Natural killer cell (primary cell): Measurements from ENCODE around the gene YPEL5. TPM values are rescaled to one million over a fixed set of nuclear protein-coding genes. Genes with fewer than 3 reads are reported as not detected.

Experiments used
- ATAC-seq, 3 donors: fragments of 150-1000 bp in 2 of 3; fragments of 200-7000 bp in 1 of 3; cut with Tn5 transposase; 1 replicate in 1 of 3; 2 replicates in 2 of 3; pipeline ENCODE4 v1.10.0; 2021; ENCODE audit warnings: mild to moderate bottlenecking in 2 of 3, moderate library complexity in 2 of 3
- DNase-seq, 2 donors: peaks; one replicate each; pipeline versions ENCODE4 v3.0.0 to v3.0.0-alpha.2; 2013 to 2021; ENCODE audit warnings: mixed read lengths in 1 of 2
- H3K27ac ChIP-seq: one replicate; pipeline ENCODE4 v1.5.1; 2013; ENCODE audit warnings: mild to moderate bottlenecking, low read length
- H3K27me3 ChIP-seq: one replicate; pipeline ENCODE4 v1.6.1; 2013; ENCODE audit warnings: low read length; ENCODE audit not compliant: control insufficient read depth, insufficient read depth
- H3K36me3 ChIP-seq: one replicate; pipeline ENCODE4 v1.6.1; 2013; ENCODE audit warnings: low read length; ENCODE audit not compliant: control insufficient read depth, insufficient read depth
- H3K4me1 ChIP-seq: one replicate; pipeline ENCODE4 v1.6.1; 2013; ENCODE audit warnings: low read length; ENCODE audit not compliant: control insufficient read depth, insufficient read depth
- H3K4me3 ChIP-seq: one replicate; pipeline ENCODE4 v1.5.1; 2013; ENCODE audit warnings: low read length
- H3K9me3 ChIP-seq: one replicate; pipeline ENCODE4 v1.6.1; 2013; ENCODE audit warnings: low read length; ENCODE audit not compliant: control insufficient read depth, insufficient read depth
- H3K27ac Mint-ChIP-seq, 2 donors: one replicate each; pipeline ENCODE4 v1.8.0; 2022; ENCODE audit warnings: mild to moderate bottlenecking in 2 of 2, mixed read lengths in 2 of 2, moderate library complexity in 1 of 2
- H3K27me3 Mint-ChIP-seq, 2 donors: one replicate each; pipeline ENCODE4 v1.8.0; 2022; ENCODE audit warnings: low read depth in 2 of 2, mixed read lengths in 2 of 2
- H3K36me3 Mint-ChIP-seq: one replicate; pipeline ENCODE4 v1.8.0; 2022; ENCODE audit warnings: mixed read lengths
- H3K4me1 Mint-ChIP-seq, 2 donors: one replicate each; pipeline ENCODE4 v1.8.0; 2022; ENCODE audit warnings: mixed read lengths in 2 of 2
- H3K4me3 Mint-ChIP-seq: one replicate; pipeline ENCODE4 v1.8.0; 2022; ENCODE audit warnings: mild to moderate bottlenecking, moderate library complexity, mixed read lengths
- H3K9me3 Mint-ChIP-seq, 2 donors: one replicate each; pipeline ENCODE4 v1.8.0; 2022; ENCODE audit warnings: mixed read lengths in 2 of 2
- CTCF ChIP-seq: fragments of 200-600 bp; IDR thresholded peaks from one replicate; pipeline ENCODE4 v1.8.0; 2022; ENCODE audit warnings: antibody characterized with exemption
- WGBS: methylation state at CpG from one replicate; pipeline ENCODE4 v1.1.7; 2013; ENCODE audit warnings: missing lambda C conversion rate; ENCODE audit not compliant: insufficient coverage; 5-methylcytosine and 5-hydroxymethylcytosine counted together
- intact Hi-C: fragments of 100-400 bp; cut with micrococcal nuclease; formaldehyde crosslinking; loops from one replicate; pipeline ENCODE4 v1.14.2; 2022
- total RNA-seq, 4 donors: library from RNA; stranded (reverse); fragments of 120-200 nt in 1 of 4; gene quantifications; one replicate each; pipeline versions ENCODE4 v1.2.3 to v1.2.4, GENCODE V29; 2013 to 2022

The YPEL5 gene
- total RNA-seq, 3 donors from 2014 or later (not counting 1 experiment from before 2014, with no cell fraction given): 569 to 1,094 (median 800) TPM

GRCh38 chr2:30162806-30163205 is 16.0 kb downstream of the YPEL5 start:
- peaks cover 22% of the 10 kb centered on the region for H3K36me3 Mint-ChIP-seq
- Histone ChIP-seq H3K9me3 (no peaks in the 10 kb centered on the region), H3K4me1 (no peaks in the 10 kb centered on the region), H3K36me3 (peaks cover 40% of the 10 kb centered on the region), H3K27me3 (no peaks in the 10 kb centered on the region), H3K4me3 (no peak overlapping the region), H3K27ac (no peak overlapping the region)
- DNase-seq: no peak
- H3K27ac Mint-ChIP-seq: peak overlapping the region; percentile 70 to 74
- intact Hi-C loops: loop anchor here (5.0 kb wide), 2 partner anchors 69 to 71 kb away; partner anchors contain the start of gene LBH
- peak in 2 of 3 donors; percentile 3 to 7 for ATAC-seq
- peaks cover 30 to 43% of the 10 kb centered on the region in 2 donors for H3K4me1 Mint-ChIP-seq
- no peak for TF ChIP-seq CTCF
- H3K4me3 Mint-ChIP-seq: peak overlapping the region; percentile 73
- H3K27me3 Mint-ChIP-seq: no peaks in the 10 kb centered on the region
- no peaks in the 10 kb centered on the region for H3K9me3 Mint-ChIP-seq
- WGBS: 97% methylated on average over 2 of the region's 2 CpGs

- H3K27me3 Mint-ChIP-seq: no peaks in the 10 kb centered on the region
- ATAC-seq (peak in 1 of 3 donors; percentile 0), DNase-seq (no peak)
- peak overlapping the region; percentile 61 for H3K4me3 Mint-ChIP-seq
- H3K36me3 Mint-ChIP-seq: peaks cover 10% of the 10 kb centered on the region
- WGBS: 63% methylated on average over 6 of the region's 7 CpGs
- no peaks in the 10 kb centered on the region for H3K27me3 ChIP-seq
- H3K4me1 Mint-ChIP-seq: peaks cover 21 to 30% of the 10 kb centered on the region in 2 donors
- intact Hi-C loops: loop anchor here (5.0 kb wide), 2 partner anchors 68 to 72 kb away; partner anchors contain the start of gene LBH
- H3K4me3 ChIP-seq: no peak overlapping the region
- no peaks in the 10 kb centered on the region for H3K9me3 ChIP-seq
- TF ChIP-seq CTCF: no peak
- H3K36me3 ChIP-seq: peaks cover 25% of the 10 kb centered on the region
- H3K4me1 ChIP-seq: no peaks in the 10 kb centered on the region
- no peak overlapping the region for H3K27ac ChIP-seq
- H3K27ac Mint-ChIP-seq: peak overlapping the region; percentile 24 to 70
- no peaks in the 10 kb centered on the region for H3K9me3 Mint-ChIP-seq
These were observed 17.5 kb downstream of the YPEL5 start for GRCh38 chr2:30164131-30164925.

- DNase-seq: peak; percentile 32 to 90
These were observed 18.3 kb downstream of the YPEL5 start for GRCh38 chr2:30165050-30165520.

More at GRCh38 chr2:30165050-30165520, 18.3 kb downstream of the YPEL5 start:
- peaks cover 17% of the 10 kb centered on the region for H3K36me3 ChIP-seq
- H3K27ac ChIP-seq: no peak overlapping the region
- Mint-ChIP-seq H3K9me3 (no peaks in the 10 kb centered on the region), H3K36me3 (peaks cover 5% of the 10 kb centered on the region), H3K27me3 (no peaks in the 10 kb centered on the region), H3K4me3 (peak overlapping the region; percentile 61), H3K4me1 (peaks cover 21 to 26% of the 10 kb centered on the region in 2 donors), H3K27ac (peak overlapping the region in 1 of 2 donors; percentile 70)
- peak; percentile 80 for TF ChIP-seq CTCF
- no peaks in the 10 kb centered on the region for H3K4me1 ChIP-seq
- peak; percentile 54 to 89 (median 85) for ATAC-seq
- no peaks in the 10 kb centered on the region for H3K27me3 ChIP-seq
- no peak overlapping the region for H3K4me3 ChIP-seq
- H3K9me3 ChIP-seq: no peaks in the 10 kb centered on the region
- WGBS: 10% methylated on average over 6 of the region's 7 CpGs
- intact Hi-C loops: loop anchor here (1.0 kb wide), 2 partner anchors 542 to 546 kb away; no protein-coding TSS in a partner anchor
